ENCODE results near the gene RYR2.

The RYR2 gene

DNA sequence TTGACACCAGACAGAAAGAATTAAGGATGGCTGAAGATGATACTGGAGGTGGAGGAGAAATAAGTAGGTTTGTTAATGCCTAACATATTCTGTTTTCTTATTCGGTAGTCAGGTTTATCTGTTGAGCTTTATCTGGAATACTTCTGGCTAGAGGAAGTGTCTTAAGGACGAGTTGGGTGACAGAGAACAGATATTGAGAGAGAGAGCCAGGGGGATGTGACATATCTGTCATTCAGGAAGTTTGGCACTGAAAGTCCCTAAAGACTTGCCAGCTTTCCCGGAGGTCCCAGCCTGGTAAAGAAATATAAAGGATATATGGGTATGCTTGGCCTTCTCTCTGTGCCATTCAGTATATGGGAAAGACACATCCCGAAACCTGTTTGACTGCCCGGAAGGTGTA is 568.2 kb downstream of the RYR2 start:
- H3K4me1 ChIP-seq: no peaks in the 10 kb centered on the region
- no peaks in the 10 kb centered on the region for H3K9me3 ChIP-seq (replicated peaks in 1 of 11)
- no peak for TF ChIP-seq Cebpa-rat (IDR thresholded peaks at IDR 0.05)
- H3K27me3 ChIP-seq: no peaks in the 10 kb centered on the region
- no peaks in the 10 kb centered on the region for H4K20me1 ChIP-seq
- no peak overlapping the region for H3K27ac ChIP-seq
- no peaks in the 10 kb centered on the region for H3K36me3 ChIP-seq
- no peak overlapping the region for H3K4me2 ChIP-seq
- H3K4me3 ChIP-seq: no peak overlapping the region
- no peak overlapping the region for H3K9ac ChIP-seq

DNA sequence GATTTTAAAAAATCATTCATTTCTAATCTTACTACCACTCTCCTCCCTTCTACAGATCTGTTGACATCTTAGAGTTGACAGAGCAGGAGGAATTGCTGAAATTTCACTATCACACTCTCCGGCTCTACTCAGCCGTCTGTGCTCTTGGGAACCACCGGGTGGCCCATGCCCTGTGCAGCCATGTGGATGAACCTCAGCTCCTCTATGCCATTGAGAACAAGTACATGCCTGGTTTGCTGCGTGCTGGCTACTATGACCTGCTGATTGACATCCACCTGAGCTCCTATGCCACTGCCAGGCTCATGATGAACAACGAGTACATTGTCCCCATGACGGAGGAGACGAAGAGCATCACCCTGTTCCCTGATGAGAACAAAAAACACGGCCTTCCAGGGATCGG is 572.0 kb downstream of the RYR2 start:
- no peak for TF ChIP-seq Cebpa-rat (IDR thresholded peaks at IDR 0.05)
- H3K27ac ChIP-seq: no peak overlapping the region
- no peaks in the 10 kb centered on the region for H4K20me1 ChIP-seq
- H3K4me3 ChIP-seq: no peak overlapping the region
- no peaks in the 10 kb centered on the region for H3K4me1 ChIP-seq
- no peaks in the 10 kb centered on the region for H3K9me3 ChIP-seq (replicated peaks in 1 of 11)
- H3K27me3 ChIP-seq: no peaks in the 10 kb centered on the region
- H3K4me2 ChIP-seq: no peak overlapping the region
- H3K36me3 ChIP-seq: no peaks in the 10 kb centered on the region
- H3K9ac ChIP-seq: no peak overlapping the region

DNA sequence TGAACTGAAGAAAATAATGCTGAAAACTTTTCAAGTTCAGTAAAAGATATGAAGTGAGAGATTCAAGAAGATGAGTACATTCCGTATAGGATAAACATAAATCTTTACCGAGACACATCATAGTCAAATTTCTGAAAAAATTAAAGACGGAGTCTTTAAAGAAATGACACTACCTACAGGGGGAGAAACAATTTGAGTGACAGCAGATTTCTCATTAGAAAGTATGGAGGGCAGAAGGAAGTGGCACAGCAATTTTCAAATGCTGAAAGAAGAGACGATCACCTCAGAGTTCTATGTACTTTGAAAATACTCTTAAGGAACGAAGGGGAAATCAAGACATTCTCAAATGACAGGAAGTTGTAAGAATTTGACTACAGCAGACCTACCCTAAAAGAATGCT is 577.6 kb downstream of the RYR2 start:
- Histone ChIP-seq H3K27me3 (no peaks in the 10 kb centered on the region), H3K27ac (no peak overlapping the region), H3K4me1 (no peaks in the 10 kb centered on the region), H3K36me3 (no peaks in the 10 kb centered on the region), H3K9me3 (replicated peaks in 1 of 11) (no peaks in the 10 kb centered on the region), H3K4me3 (no peak overlapping the region), H3K4me2 (no peak overlapping the region), H3K9ac (no peak overlapping the region), H4K20me1 (no peaks in the 10 kb centered on the region)
- no peak for TF ChIP-seq Cebpa-rat (IDR thresholded peaks at IDR 0.05)

DNA sequence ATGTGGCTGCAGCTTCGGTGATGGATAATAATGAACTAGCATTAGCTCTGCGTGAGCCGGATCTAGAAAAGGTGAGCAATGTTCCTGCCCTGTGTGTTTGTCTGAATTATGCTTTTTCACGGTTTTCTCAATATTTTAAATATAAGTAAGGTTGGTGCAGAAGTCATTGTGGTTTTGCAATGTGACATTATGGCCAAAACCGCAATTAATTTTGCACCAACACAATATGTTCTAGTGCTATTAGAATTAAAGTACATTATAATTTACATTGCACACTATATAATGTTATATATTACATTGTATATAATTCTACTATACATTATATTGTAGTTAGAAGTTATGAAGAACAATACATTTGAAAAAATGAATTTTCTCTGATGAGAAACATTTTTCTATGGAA is 592.9 kb downstream of the RYR2 start:
- Histone ChIP-seq H3K9me3 (replicated peaks in 1 of 11) (peaks cover 0 to 10% (median 4%) of the 10 kb centered on the region in 11 experiments; a peak in 4 of 22 replicates), H3K27me3 (no peaks in the 10 kb centered on the region), H3K4me3 (no peak overlapping the region), H3K36me3 (no peaks in the 10 kb centered on the region), H3K27ac (no peak overlapping the region), H3K9ac (no peak overlapping the region), H3K4me1 (peaks cover 0 to 27% (median 4%) of the 10 kb centered on the region in 10 experiments; a peak in 11 of 20 replicates), H4K20me1 (no peaks in the 10 kb centered on the region), H3K4me2 (no peak overlapping the region)
- no peak for TF ChIP-seq Cebpa-rat (IDR thresholded peaks at IDR 0.05)

DNA sequence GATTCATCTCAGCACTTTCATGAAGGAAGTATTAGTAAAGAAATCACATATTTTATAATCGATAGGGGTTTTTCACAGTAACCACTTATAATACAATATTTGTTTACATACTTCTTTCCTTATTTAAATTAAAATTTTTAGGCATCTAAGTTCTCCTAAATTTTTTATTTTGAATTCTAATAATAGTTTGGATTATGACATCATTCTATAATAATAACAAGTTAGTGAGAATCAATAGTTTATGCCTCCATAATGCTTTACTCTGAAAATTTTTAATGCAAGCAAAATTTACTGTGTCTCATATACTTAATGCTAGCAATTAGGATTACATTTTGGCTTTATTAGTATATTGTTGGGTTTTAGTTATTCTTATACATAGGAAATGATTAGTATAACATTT is 596.6 kb downstream of the RYR2 start:
- H4K20me1 ChIP-seq: no peaks in the 10 kb centered on the region
- peaks cover 0 to 27% (median 4%) of the 10 kb centered on the region in 10 experiments; a peak in 11 of 20 replicates for H3K4me1 ChIP-seq
- TF ChIP-seq Cebpa-rat (IDR thresholded peaks at IDR 0.05): no peak
- H3K4me3 ChIP-seq: no peak overlapping the region
- no peaks in the 10 kb centered on the region for H3K27me3 ChIP-seq
- no peak overlapping the region for H3K9ac ChIP-seq
- H3K27ac ChIP-seq: no peak overlapping the region
- peak overlapping the region in 2 of 11 experiments; percentile 37 to 44; a peak in 2 of 22 replicates for H3K4me2 ChIP-seq
- no peaks in the 10 kb centered on the region for H3K36me3 ChIP-seq
- peaks cover 0 to 6% (median 0%) of the 10 kb centered on the region in 11 experiments; a peak in 3 of 22 replicates for H3K9me3 ChIP-seq (replicated peaks in 1 of 11)

DNA sequence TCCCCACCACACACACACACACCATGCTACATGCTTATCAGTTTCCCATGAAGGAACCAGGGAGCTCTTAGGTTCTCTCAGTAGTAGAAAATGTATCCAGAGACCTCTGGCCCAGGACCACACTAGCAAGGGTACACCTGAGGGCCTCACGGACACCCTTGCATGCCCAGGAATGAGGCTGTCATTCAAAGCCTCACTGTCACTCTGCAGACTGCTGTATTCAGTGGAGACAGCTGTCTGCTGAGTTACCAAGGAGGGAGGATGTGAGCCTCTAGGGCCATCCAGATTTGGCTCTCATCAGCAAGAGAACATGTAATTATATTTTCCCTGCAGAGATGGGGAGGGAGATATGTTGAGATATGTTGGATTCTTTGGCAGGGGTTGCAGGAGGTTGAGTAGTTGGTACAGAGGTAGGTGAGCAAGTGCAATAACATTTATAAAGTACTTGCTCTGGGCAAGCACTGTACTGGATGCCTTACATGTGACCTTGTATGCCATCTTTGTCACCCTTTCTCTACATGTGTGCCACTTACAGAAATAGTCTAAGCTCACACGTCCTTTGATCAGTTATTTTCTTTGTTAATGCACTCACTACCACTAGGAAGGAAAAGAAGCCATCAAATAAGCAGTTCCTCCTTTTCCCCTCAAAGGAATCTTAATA is 598.2 kb downstream of the RYR2 start:
- Histone ChIP-seq H4K20me1 (no peaks in the 10 kb centered on the region), H3K4me1 (peaks cover 0 to 27% (median 4%) of the 10 kb centered on the region in 10 experiments; a peak in 11 of 20 replicates), H3K4me2 (no peak overlapping the region; a peak in 1 of 22 replicates), H3K27me3 (no peaks in the 10 kb centered on the region), H3K4me3 (no peak overlapping the region), H3K9me3 (replicated peaks in 1 of 11) (no peaks in the 10 kb centered on the region), H3K36me3 (no peaks in the 10 kb centered on the region), H3K27ac (no peak overlapping the region), H3K9ac (no peak overlapping the region)
- no peak for TF ChIP-seq Cebpa-rat (IDR thresholded peaks at IDR 0.05)

DNA sequence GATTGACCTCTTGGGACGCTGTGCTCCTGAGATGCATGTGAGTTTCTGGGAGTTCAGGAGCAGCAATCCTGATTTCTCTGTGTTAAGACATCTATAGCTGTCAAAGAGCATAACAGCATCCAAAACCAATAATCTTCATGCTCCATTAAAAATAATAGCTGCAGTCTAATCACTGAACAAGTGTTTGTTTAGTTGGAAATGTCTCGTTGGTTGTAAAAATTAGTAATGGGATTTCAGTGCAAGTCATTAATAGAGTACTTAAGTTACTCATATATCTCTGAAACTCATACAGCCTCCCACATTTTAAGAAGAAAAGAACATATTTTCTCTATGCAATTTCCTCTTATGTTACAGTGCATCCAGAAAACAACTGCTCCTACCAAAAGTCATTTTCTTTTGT is 599.0 kb downstream of the RYR2 start:
- H3K9me3 ChIP-seq (replicated peaks in 1 of 11): no peaks in the 10 kb centered on the region
- H3K27me3 ChIP-seq: no peaks in the 10 kb centered on the region
- no peaks in the 10 kb centered on the region for H4K20me1 ChIP-seq
- no peak for TF ChIP-seq Cebpa-rat (IDR thresholded peaks at IDR 0.05)
- peaks cover 0 to 20% (median 0%) of the 10 kb centered on the region in 10 experiments; a peak in 3 of 20 replicates for H3K4me1 ChIP-seq
- H3K36me3 ChIP-seq: no peaks in the 10 kb centered on the region
- H3K9ac ChIP-seq: no peak overlapping the region
- H3K27ac ChIP-seq: no peak overlapping the region
- H3K4me2 ChIP-seq: no peak overlapping the region
- H3K4me3 ChIP-seq: no peak overlapping the region

DNA sequence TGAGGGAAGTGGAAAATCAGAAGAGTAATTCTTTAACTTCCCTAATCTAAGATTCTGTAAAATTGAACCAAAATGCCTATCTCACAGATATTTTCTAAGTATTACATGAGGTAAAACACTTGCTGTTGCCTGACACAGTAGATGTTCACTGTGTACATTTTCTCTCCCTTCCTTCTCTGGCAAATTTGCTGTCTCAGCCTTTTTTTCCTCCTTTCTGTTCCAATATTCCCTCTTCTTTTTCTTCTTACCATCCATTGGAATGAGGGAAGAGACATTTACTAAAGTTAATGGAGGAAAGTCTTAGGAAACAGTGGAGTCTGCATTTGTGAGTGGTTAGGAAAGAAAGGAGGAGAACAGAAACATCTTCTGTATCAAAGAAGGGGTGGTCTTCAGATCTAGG is 608.8 kb downstream of the RYR2 start:
- no peak overlapping the region for H3K4me3 ChIP-seq
- no peaks in the 10 kb centered on the region for H3K9me3 ChIP-seq (replicated peaks in 1 of 11)
- no peak for TF ChIP-seq Cebpa-rat (IDR thresholded peaks at IDR 0.05)
- H3K4me1 ChIP-seq: peaks cover 6 to 17% (median 12%) of the 10 kb centered on the region in 10 experiments; a peak in 16 of 20 replicates
- peak overlapping the region in 10 of 11 experiments; percentile 30 to 68 (median 56); a peak in 17 of 22 replicates for H3K4me2 ChIP-seq
- no peak overlapping the region for H3K9ac ChIP-seq
- no peaks in the 10 kb centered on the region for H4K20me1 ChIP-seq
- H3K36me3 ChIP-seq: no peaks in the 10 kb centered on the region
- H3K27me3 ChIP-seq: no peaks in the 10 kb centered on the region
- peak overlapping the region in 1 of 11 experiments; percentile 57; a peak in 2 of 22 replicates for H3K27ac ChIP-seq

DNA sequence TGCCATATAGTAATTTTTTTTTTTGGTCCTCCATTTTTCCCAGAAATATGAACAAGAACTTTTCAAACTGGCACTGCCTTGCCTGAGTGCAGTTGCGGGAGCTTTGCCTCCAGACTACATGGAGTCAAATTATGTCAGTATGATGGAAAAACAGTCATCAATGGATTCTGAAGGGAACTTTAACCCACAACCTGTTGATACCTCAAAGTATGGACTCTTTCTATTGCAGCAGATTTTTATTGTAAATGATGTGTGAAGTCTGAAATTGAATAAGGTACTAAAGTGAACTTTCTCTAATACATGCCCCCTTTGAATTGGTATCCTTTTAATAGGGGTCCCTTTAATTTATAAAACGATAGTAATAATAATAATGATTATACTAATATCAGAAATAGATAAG is 613.8 kb downstream of the RYR2 start:
- Histone ChIP-seq H3K9me3 (replicated peaks in 1 of 11) (no peaks in the 10 kb centered on the region), H3K27me3 (no peaks in the 10 kb centered on the region), H3K4me3 (no peak overlapping the region), H3K36me3 (no peaks in the 10 kb centered on the region), H3K4me1 (peaks cover under 1 to 5% (median 2%) of the 10 kb centered on the region in 10 experiments; a peak in 14 of 20 replicates), H3K9ac (no peak overlapping the region), H4K20me1 (no peaks in the 10 kb centered on the region), H3K4me2 (no peak overlapping the region), H3K27ac (no peak overlapping the region)
- TF ChIP-seq Cebpa-rat (IDR thresholded peaks at IDR 0.05): no peak

DNA sequence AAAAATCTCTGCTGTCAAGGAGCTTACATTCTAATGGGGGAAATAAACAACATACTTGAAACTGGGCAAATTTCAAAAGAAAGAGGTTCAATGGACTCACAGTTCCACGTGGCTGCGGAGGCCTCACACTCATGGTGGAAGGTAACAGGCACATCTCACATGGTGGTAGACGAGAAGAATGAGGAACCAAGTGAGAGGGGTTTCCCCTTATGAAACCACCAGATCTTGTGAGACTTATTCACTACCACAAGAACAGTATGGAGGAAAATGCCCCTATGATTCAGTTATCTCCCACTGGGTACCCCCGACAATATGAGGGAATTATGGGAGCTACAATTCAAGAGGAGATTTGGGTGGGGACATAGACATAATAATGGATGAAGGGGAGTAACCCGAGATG is 622.4 kb downstream of the RYR2 start:
- Histone ChIP-seq H4K20me1 (no peaks in the 10 kb centered on the region), H3K9ac (no peak overlapping the region), H3K4me3 (no peak overlapping the region), H3K9me3 (replicated peaks in 1 of 11) (no peaks in the 10 kb centered on the region), H3K27me3 (no peaks in the 10 kb centered on the region), H3K4me2 (peak overlapping the region in 2 of 11 experiments; percentile 4 to 27; a peak in 2 of 22 replicates), H3K27ac (no peak overlapping the region; a peak in 1 of 22 replicates), H3K36me3 (no peaks in the 10 kb centered on the region), H3K4me1 (peaks cover 0 to 7% (median 0%) of the 10 kb centered on the region in 10 experiments; a peak in 2 of 20 replicates)
- no peak for TF ChIP-seq Cebpa-rat (IDR thresholded peaks at IDR 0.05)

Data from BLaER1 treated with 17β-estradiol and CSF1 and Interleukin-3, amounts not matched to agents 10 nM and 100 nM (cell line).